ENCODE results near the gene BCL10.

- TF ChIP-seq, protein P1, sequence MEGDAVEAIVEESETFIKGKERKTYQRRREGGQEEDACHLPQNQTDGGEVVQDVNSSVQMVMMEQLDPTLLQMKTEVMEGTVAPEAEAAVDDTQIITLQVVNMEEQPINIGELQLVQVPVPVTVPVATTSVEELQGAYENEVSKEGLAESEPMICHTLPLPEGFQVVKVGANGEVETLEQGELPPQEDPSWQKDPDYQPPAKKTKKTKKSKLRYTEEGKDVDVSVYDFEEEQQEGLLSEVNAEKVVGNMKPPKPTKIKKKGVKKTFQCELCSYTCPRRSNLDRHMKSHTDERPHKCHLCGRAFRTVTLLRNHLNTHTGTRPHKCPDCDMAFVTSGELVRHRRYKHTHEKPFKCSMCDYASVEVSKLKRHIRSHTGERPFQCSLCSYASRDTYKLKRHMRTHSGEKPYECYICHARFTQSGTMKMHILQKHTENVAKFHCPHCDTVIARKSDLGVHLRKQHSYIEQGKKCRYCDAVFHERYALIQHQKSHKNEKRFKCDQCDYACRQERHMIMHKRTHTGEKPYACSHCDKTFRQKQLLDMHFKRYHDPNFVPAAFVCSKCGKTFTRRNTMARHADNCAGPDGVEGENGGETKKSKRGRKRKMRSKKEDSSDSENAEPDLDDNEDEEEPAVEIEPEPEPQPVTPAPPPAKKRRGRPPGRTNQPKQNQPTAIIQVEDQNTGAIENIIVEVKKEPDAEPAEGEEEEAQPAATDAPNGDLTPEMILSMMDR (IDR thresholded peaks at IDR 0.05), result no peak
- TF ChIP-seq POLR2A (IDR thresholded peaks at IDR 0.05) (no peak), POLR2AphosphoS5 (IDR thresholded peaks at IDR 0.05; ENCODE audit: insufficient read depth in 1 of 2, low read depth in 1 of 2) (no peak)
Measured at GRCh38 chr1:85223334-85223733, 53.1 kb downstream of the BCL10 start.
